ENCODE results near the gene PERP. TPM values are rescaled to one million over a fixed set of nuclear protein-coding genes. Genes with fewer than 3 reads are reported as not detected.

Gene PERP
- total and polyA plus RNA-seq, 8 donors, result 13.7 to 46.6 (median 20.4) TPM

DNA sequence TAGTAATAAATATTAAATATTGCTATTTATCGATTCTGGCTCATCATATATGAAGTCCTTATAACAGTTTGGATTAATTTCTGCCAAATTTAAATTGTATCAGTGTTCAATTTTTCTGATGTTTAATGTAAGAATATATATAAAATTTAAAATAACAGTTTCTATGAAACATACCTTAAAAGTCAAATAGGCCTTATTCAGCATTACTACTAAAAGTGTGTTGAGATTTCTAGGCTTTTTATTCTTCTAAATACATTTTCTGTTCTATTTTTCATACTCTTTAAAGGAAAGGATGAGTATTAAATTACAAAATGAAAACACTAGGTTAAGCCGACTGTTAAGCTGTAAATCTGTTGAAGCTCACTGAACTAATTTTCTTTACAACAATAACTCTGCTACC lies 13.6 kb downstream of the PERP start:
- Histone ChIP-seq H3K27me3 (no peaks in the 10 kb centered on the region), H3K4me3 (no peak overlapping the region), H3K27ac (no peak overlapping the region), H3K36me3 (peaks cover 0 to 24% (median 3%) of the 10 kb centered on the region in 3 donors), H3K4me1 (no peaks in the 10 kb centered on the region), H3K9me3 (no peaks in the 10 kb centered on the region)
- 91 to 96% methylated on average over 2 of the region's 2 CpGs for WGBS, 2 donors
- ATAC-seq (no peak), DNase-seq (no peak), FAIRE-seq (no peak)
- no peak for TF ChIP-seq CTCF (IDR thresholded peaks at IDR 0.05)
- intact Hi-C loops (cut with DNase I), result no loop called here

GRCh38 chr6:138092686-138093085 lies 14.5 kb downstream of the PERP start:
- intact Hi-C loops (cut with DNase I), result no loop called here
- Histone ChIP-seq H3K27me3 (no peaks in the 10 kb centered on the region), H3K9me3 (no peaks in the 10 kb centered on the region), H3K4me1 (peaks cover 0 to 9% (median 0%) of the 10 kb centered on the region in 3 donors), H3K4me3 (no peak overlapping the region), H3K36me3 (peaks cover 0 to 24% (median 3%) of the 10 kb centered on the region in 3 donors), H3K27ac (no peak overlapping the region)
- TF ChIP-seq CTCF (IDR thresholded peaks at IDR 0.05), result no peak
- FAIRE-seq (no peak), ATAC-seq (no peak), DNase-seq (no peak)
- 80 to 87% methylated on average over 4 of the region's 4 CpGs for WGBS, 2 donors

DNA sequence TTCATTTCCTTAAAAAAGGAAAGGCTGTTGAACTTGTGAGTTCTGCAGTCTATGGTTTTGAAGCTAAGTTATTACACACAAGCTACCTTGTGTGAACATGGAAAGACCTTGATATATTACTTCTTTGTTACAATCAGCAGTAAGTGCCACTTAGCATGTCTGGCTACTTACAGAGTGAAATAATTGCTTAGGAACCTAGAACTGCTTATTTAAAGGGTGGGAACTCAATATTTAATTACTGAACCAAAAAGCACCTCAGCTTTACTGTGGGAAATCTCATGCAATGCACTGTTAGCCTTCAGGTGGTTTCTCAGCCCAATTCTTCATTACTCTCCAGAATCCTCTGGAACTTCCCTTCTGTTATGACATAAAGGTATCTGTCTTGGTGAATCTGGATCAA lies 17.9 kb downstream of the PERP start:
- ATAC-seq (no peak), FAIRE-seq (no peak), DNase-seq (no peak)
- no peaks in the 10 kb centered on the region for H3K27me3 ChIP-seq
- H3K36me3 ChIP-seq, result peaks cover 0 to 7% (median 0%) of the 10 kb centered on the region in 3 donors
- H3K27ac ChIP-seq, result peak overlapping the region in 2 of 4 donors; percentile 14 to 71
- no peak for TF ChIP-seq CTCF (IDR thresholded peaks at IDR 0.05)
- H3K9me3 ChIP-seq, result no peaks in the 10 kb centered on the region
- intact Hi-C loops (cut with DNase I), result no loop called here
- H3K4me3 ChIP-seq, result no peak overlapping the region
- H3K4me1 ChIP-seq, result peaks cover 0 to 13% (median 0%) of the 10 kb centered on the region in 3 donors

DNA sequence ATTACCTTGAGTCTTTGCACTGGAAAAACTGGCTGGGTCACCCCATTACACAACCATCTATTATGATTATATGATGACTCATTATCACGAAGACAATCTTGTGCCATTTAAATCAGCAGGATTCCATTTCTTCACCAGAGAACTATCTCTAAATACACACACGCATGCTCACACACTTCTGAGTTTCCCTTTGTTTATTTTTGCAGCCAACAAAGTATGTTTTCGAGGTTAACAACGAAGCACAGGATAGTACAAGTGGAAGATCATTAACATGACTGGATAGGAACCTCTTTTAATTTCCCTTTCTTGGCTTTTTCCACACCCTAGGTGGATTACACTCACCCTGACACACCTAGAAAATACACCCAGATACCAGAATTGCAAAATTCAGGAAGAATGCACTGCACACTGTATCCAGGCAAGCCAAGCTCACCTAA lies 18.9 kb downstream of the PERP start:
- DNase-seq, result peak in 2 of 6 donors; percentile 16 to 28
- intact Hi-C loops (cut with DNase I), result no loop called here
- H3K4me3 ChIP-seq, result no peak overlapping the region
- peak overlapping the region in 2 of 4 donors; percentile 47 to 71 for H3K27ac ChIP-seq
- 32 to 38% methylated on average over 4 of the region's 4 CpGs for WGBS, 2 donors
- H3K4me1 ChIP-seq, result peaks cover 0 to 13% (median 0%) of the 10 kb centered on the region in 3 donors
- H3K9me3 ChIP-seq, result no peaks in the 10 kb centered on the region
- TF ChIP-seq CTCF (IDR thresholded peaks at IDR 0.05), result no peak
- no peaks in the 10 kb centered on the region for H3K27me3 ChIP-seq
- peak; percentile 42 to 72 (median 56) for ATAC-seq
- FAIRE-seq, result no peak
- H3K36me3 ChIP-seq, result peaks cover 0 to 4% (median 0%) of the 10 kb centered on the region in 3 donors

- H3K9me3 ChIP-seq, result no peaks in the 10 kb centered on the region
- no peaks in the 10 kb centered on the region for H3K27me3 ChIP-seq
- H3K4me3 ChIP-seq, result no peak overlapping the region
- peaks cover 0 to 4% (median 0%) of the 10 kb centered on the region in 3 donors for H3K36me3 ChIP-seq
- FAIRE-seq (no peak), DNase-seq (no peak), ATAC-seq (peak in 3 of 4 donors; percentile 18 to 22 (median 20))
- TF ChIP-seq CTCF (IDR thresholded peaks at IDR 0.05), result no peak
- H3K4me1 ChIP-seq, result peaks cover 0 to 13% (median 0%) of the 10 kb centered on the region in 3 donors
- 70 to 74% methylated on average over 5 of the region's 5 CpGs for WGBS, 2 donors
- intact Hi-C loops (cut with DNase I), result no loop called here
- H3K27ac ChIP-seq, result peak overlapping the region in 2 of 4 donors; percentile 47 to 71
Observed at GRCh38 chr6:138087593-138088325, 19.5 kb downstream of the PERP start.

Data from pancreas (tissue), 10 donors.